ENCODE data around the gene ZNF576.

Gene ZNF576

DNA sequence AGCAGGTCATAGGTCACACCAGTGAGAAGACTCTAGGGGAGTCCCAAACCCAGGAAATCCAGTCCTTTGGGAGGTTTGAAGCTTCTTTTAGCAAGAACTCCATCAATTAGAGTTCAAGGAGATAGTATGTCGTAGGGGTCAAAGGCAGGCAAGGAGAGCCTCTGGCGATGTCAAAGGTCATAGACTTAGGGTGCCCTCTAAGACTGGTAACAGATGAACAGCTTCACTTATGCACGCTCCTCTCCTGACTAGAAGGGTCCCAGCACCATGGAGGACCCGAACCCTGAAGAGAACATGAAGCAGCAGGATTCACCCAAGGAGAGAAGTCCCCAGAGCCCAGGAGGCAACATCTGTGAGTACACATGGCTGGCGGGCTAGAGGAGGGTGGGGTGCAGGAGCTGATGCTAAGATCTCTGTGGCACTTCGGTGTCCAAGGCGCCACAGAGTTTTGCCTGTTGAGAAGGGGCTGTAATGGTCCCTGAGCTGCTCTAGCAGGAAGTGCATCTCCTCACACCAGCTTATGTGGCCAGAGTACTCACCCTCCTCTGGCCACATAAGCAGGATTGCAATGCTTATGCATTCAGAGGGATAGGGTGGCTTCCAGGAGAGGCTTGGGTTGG lies 557 bp downstream of the ZNF576 start:
- no peak overlapping the region for H3K23ac ChIP-seq (ENCODE audit: low read depth, low read length, poor library complexity)
- no peak overlapping the region for H2BK120ac ChIP-seq (ENCODE audit: low read depth, low read length)
- H3K9me3 ChIP-seq (replicated peaks in 1 of 2; ENCODE audit: control insufficient read depth in 2 of 2, insufficient read depth in 1 of 2, low read depth in 1 of 2, low read length in 2 of 2) = no peaks in the 10 kb centered on the region
- peak overlapping the region; percentile 19 for H4K8ac ChIP-seq (ENCODE audit: low read depth, low read length)
- H4K91ac ChIP-seq (ENCODE audit: low read depth, low read length, poor library complexity) = no peak overlapping the region
- peak overlapping the region; percentile 68 for H3K9ac ChIP-seq (ENCODE audit: low read depth, low read length, poor library complexity)
- peak overlapping the region; percentile 95 for H3K27ac ChIP-seq (replicated peaks; ENCODE audit: low read length)
- H3K14ac ChIP-seq (ENCODE audit: low read length) = no peak overlapping the region
- H3K4ac ChIP-seq (ENCODE audit: low read length) = no peak overlapping the region
- WGBS, 2 donors (ENCODE audit: extremely low coverage in 2 of 2, insufficient read length in 2 of 2, insufficient replicate concordance in 1 of 2) = no CpG with 5 or more reads among the region's 7 CpGs
- H3K4me3 ChIP-seq (ENCODE audit: low read length in 2 of 2) = peak overlapping the region; percentile 69 to 82
- peaks cover 29 to 69% of the 10 kb centered on the region in 2 donors for H3K36me3 ChIP-seq (replicated peaks in 1 of 2; ENCODE audit: control insufficient read depth in 2 of 2, insufficient read depth in 2 of 2, low read length in 2 of 2)
- no peak overlapping the region for H2BK15ac ChIP-seq (ENCODE audit: low read length)
- peak overlapping the region; percentile 90 for H3K4me2 ChIP-seq (ENCODE audit: insufficient read depth, low read length, poor library complexity, severe bottlenecking)
- H2BK5ac ChIP-seq (ENCODE audit: low read length) = peak overlapping the region; percentile 59
- H3K79me1 ChIP-seq (ENCODE audit: low read depth, low read length) = peaks cover 17% of the 10 kb centered on the region
- peaks cover 7 to 8% of the 10 kb centered on the region in 2 donors for H3K4me1 ChIP-seq (ENCODE audit: control insufficient read depth in 2 of 2, insufficient read depth in 1 of 2, low read depth in 1 of 2, low read length in 2 of 2)
- DNase-seq (ENCODE audit: low spot score) = no peak
- H2AK5ac ChIP-seq (ENCODE audit: low read depth, low read length) = peak overlapping the region; percentile 38
- no peaks in the 10 kb centered on the region for H3K27me3 ChIP-seq (ENCODE audit: control insufficient read depth in 3 of 3, insufficient read depth in 3 of 3, low read depth in 1 of 3, low read length in 3 of 3)
- H3K18ac ChIP-seq (ENCODE audit: low read length) = no peak overlapping the region
- no peak overlapping the region for H2BK12ac ChIP-seq (ENCODE audit: low read length)
- H2AFZ ChIP-seq (ENCODE audit: low read length) = peak overlapping the region; percentile 84

DNA sequence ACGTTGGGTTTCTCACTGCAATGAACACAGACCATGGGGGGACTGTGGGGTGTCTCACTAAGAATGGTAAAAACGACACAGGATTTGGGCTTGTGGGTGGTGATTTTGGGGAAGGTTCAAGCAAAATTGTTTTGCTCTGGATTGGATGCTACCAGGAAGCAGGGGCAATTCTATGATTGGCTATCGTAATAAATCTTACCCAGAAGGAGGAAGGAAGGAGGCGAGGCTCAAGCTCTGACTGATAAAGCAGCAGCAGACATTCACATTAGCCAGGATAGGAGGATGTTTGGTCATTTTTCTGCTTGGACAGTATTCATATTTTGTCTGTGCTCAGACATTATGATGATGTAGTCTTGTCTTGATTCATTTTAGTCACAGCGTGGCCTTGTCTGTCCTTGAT lies 1.5 kb downstream of the ZNF576 start:
- H3K14ac ChIP-seq (ENCODE audit: low read length) = no peak overlapping the region
- no CpG with 5 or more reads among the region's 5 CpGs for WGBS, 2 donors (ENCODE audit: extremely low coverage in 2 of 2, insufficient read length in 2 of 2, insufficient replicate concordance in 1 of 2)
- H3K4me1 ChIP-seq (ENCODE audit: control insufficient read depth in 2 of 2, insufficient read depth in 1 of 2, low read depth in 1 of 2, low read length in 2 of 2) = peaks cover 7 to 8% of the 10 kb centered on the region in 2 donors
- H3K27ac ChIP-seq (replicated peaks; ENCODE audit: low read length) = no peak overlapping the region
- H3K4me3 ChIP-seq (ENCODE audit: low read length in 2 of 2) = peak overlapping the region in 1 of 2 donors; percentile 69
- H2AK5ac ChIP-seq (ENCODE audit: low read depth, low read length) = no peak overlapping the region
- DNase-seq (ENCODE audit: low spot score) = no peak
- H2BK5ac ChIP-seq (ENCODE audit: low read length) = no peak overlapping the region
- no peaks in the 10 kb centered on the region for H3K9me3 ChIP-seq (replicated peaks in 1 of 2; ENCODE audit: control insufficient read depth in 2 of 2, insufficient read depth in 1 of 2, low read depth in 1 of 2, low read length in 2 of 2)
- H2BK15ac ChIP-seq (ENCODE audit: low read length) = no peak overlapping the region
- no peak overlapping the region for H2AFZ ChIP-seq (ENCODE audit: low read length)
- H3K27me3 ChIP-seq (ENCODE audit: control insufficient read depth in 3 of 3, insufficient read depth in 3 of 3, low read depth in 1 of 3, low read length in 3 of 3) = no peaks in the 10 kb centered on the region
- H3K4me2 ChIP-seq (ENCODE audit: insufficient read depth, low read length, poor library complexity, severe bottlenecking) = no peak overlapping the region
- no peak overlapping the region for H3K23ac ChIP-seq (ENCODE audit: low read depth, low read length, poor library complexity)
- no peak overlapping the region for H3K9ac ChIP-seq (ENCODE audit: low read depth, low read length, poor library complexity)
- peaks cover 10% of the 10 kb centered on the region for H3K79me1 ChIP-seq (ENCODE audit: low read depth, low read length)
- no peak overlapping the region for H4K8ac ChIP-seq (ENCODE audit: low read depth, low read length)
- no peak overlapping the region for H2BK120ac ChIP-seq (ENCODE audit: low read depth, low read length)
- H3K18ac ChIP-seq (ENCODE audit: low read length) = no peak overlapping the region
- H3K4ac ChIP-seq (ENCODE audit: low read length) = no peak overlapping the region
- no peak overlapping the region for H4K91ac ChIP-seq (ENCODE audit: low read depth, low read length, poor library complexity)
- H2BK12ac ChIP-seq (ENCODE audit: low read length) = no peak overlapping the region
- peaks cover 24 to 68% of the 10 kb centered on the region in 2 donors for H3K36me3 ChIP-seq (replicated peaks in 1 of 2; ENCODE audit: control insufficient read depth in 2 of 2, insufficient read depth in 2 of 2, low read length in 2 of 2)

DNA sequence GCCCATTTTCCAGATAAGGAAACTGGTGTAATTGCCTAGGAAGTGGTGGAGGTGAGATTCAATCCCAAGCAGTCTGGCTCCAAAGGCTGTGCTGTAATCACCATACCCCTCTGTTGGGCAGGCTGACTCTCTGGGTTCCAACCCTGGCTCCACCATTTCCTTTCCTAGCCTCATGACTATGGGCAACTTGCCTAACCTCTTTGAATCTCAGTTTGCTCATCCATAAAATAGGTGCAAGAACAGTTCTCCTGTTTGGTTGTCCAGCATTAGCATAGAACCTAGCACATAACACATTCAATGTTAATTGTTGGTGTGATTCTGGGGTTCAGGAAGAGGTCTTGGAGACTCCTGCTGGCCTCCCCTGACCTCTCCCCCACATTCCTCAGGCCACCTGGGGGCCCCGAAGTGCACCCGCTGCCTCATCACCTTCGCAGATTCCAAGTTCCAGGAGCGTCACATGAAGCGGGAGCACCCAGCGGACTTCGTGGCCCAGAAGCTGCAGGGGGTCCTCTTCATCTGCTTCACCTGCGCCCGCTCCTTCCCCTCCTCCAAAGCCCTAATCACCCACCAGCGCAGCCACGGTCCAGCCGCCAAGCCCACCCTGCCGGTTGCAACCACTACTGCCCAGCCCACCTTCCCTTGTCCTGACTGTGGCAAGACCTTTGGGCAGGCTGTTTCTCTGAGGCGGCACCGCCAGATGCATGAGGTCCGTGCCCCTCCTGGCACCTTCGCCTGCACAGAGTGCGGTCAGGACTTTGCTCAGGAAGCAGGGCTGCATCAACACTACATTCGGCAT lies 2.2 kb downstream of the ZNF576 start:
- no peak overlapping the region for H2AFZ ChIP-seq (ENCODE audit: low read length)
- no CpG with 5 or more reads among the region's 19 CpGs for WGBS, 2 donors (ENCODE audit: extremely low coverage in 2 of 2, insufficient read length in 2 of 2, insufficient replicate concordance in 1 of 2)
- H3K4me2 ChIP-seq (ENCODE audit: insufficient read depth, low read length, poor library complexity, severe bottlenecking) = no peak overlapping the region
- H3K18ac ChIP-seq (ENCODE audit: low read length) = no peak overlapping the region
- H3K27me3 ChIP-seq (ENCODE audit: control insufficient read depth in 3 of 3, insufficient read depth in 3 of 3, low read depth in 1 of 3, low read length in 3 of 3) = no peaks in the 10 kb centered on the region
- H2BK12ac ChIP-seq (ENCODE audit: low read length) = no peak overlapping the region
- no peak overlapping the region for H3K23ac ChIP-seq (ENCODE audit: low read depth, low read length, poor library complexity)
- no peak overlapping the region for H3K14ac ChIP-seq (ENCODE audit: low read length)
- H3K9me3 ChIP-seq (replicated peaks in 1 of 2; ENCODE audit: control insufficient read depth in 2 of 2, insufficient read depth in 1 of 2, low read depth in 1 of 2, low read length in 2 of 2) = no peaks in the 10 kb centered on the region
- H2BK15ac ChIP-seq (ENCODE audit: low read length) = no peak overlapping the region
- no peak overlapping the region for H2BK120ac ChIP-seq (ENCODE audit: low read depth, low read length)
- no peak overlapping the region for H4K91ac ChIP-seq (ENCODE audit: low read depth, low read length, poor library complexity)
- H3K36me3 ChIP-seq (replicated peaks in 1 of 2; ENCODE audit: control insufficient read depth in 2 of 2, insufficient read depth in 2 of 2, low read length in 2 of 2) = peaks cover 17 to 64% of the 10 kb centered on the region in 2 donors
- no peak for DNase-seq (ENCODE audit: low spot score)
- H3K4me3 ChIP-seq (ENCODE audit: low read length in 2 of 2) = no peak overlapping the region
- H4K8ac ChIP-seq (ENCODE audit: low read depth, low read length) = no peak overlapping the region
- peaks cover 7 to 8% of the 10 kb centered on the region in 2 donors for H3K4me1 ChIP-seq (ENCODE audit: control insufficient read depth in 2 of 2, insufficient read depth in 1 of 2, low read depth in 1 of 2, low read length in 2 of 2)
- H2BK5ac ChIP-seq (ENCODE audit: low read length) = no peak overlapping the region
- H2AK5ac ChIP-seq (ENCODE audit: low read depth, low read length) = no peak overlapping the region
- H3K79me1 ChIP-seq (ENCODE audit: low read depth, low read length) = peaks cover 5% of the 10 kb centered on the region
- no peak overlapping the region for H3K27ac ChIP-seq (replicated peaks; ENCODE audit: low read length)
- peak overlapping the region; percentile 73 for H3K9ac ChIP-seq (ENCODE audit: low read depth, low read length, poor library complexity)
- no peak overlapping the region for H3K4ac ChIP-seq (ENCODE audit: low read length)

DNA sequence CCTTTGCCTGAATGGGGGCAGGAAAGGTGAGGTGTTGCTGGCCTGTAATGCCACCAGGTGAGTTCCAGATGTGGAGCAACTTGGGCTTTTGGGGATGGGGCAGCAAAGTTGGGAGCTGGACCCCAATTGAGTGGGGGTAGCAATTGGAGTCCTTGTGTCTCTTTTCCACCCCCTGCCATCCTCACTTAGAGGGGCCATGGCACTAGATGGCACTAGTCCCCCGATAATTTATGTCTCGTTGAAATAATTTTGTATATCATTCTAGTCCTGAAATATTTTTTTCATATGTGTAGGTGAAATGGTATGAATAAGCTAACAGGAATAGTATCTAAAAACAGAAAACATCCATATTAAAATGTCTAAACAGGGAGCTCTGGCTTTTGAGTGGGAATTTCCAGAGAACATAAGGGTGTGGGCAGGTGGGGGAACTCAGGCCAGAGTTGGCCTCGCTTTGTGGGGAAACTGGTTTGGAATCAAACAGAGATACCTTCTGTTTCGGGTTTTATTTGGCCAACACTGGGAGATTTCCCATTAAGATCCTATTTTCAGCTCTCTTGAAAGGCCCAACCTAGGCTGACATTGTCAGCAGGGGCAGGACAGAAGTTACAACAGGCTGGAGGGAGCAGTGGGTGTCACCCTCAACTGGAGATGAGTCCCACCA lies 3.4 kb downstream of the ZNF576 start:
- no peak overlapping the region for H2BK120ac ChIP-seq (ENCODE audit: low read depth, low read length)
- H3K4me2 ChIP-seq (ENCODE audit: insufficient read depth, low read length, poor library complexity, severe bottlenecking) = no peak overlapping the region
- H3K27me3 ChIP-seq (ENCODE audit: control insufficient read depth in 3 of 3, insufficient read depth in 3 of 3, low read depth in 1 of 3, low read length in 3 of 3) = no peaks in the 10 kb centered on the region
- peaks cover 3% of the 10 kb centered on the region for H3K79me1 ChIP-seq (ENCODE audit: low read depth, low read length)
- H4K8ac ChIP-seq (ENCODE audit: low read depth, low read length) = no peak overlapping the region
- H3K36me3 ChIP-seq (replicated peaks in 1 of 2; ENCODE audit: control insufficient read depth in 2 of 2, insufficient read depth in 2 of 2, low read length in 2 of 2) = peaks cover 12 to 63% of the 10 kb centered on the region in 2 donors
- H2BK12ac ChIP-seq (ENCODE audit: low read length) = no peak overlapping the region
- no peak for DNase-seq (ENCODE audit: low spot score)
- no peak overlapping the region for H3K9ac ChIP-seq (ENCODE audit: low read depth, low read length, poor library complexity)
- H3K9me3 ChIP-seq (replicated peaks in 1 of 2; ENCODE audit: control insufficient read depth in 2 of 2, insufficient read depth in 1 of 2, low read depth in 1 of 2, low read length in 2 of 2) = no peaks in the 10 kb centered on the region
- peaks cover 7% of the 10 kb centered on the region in 2 donors for H3K4me1 ChIP-seq (ENCODE audit: control insufficient read depth in 2 of 2, insufficient read depth in 1 of 2, low read depth in 1 of 2, low read length in 2 of 2)
- no peak overlapping the region for H3K4me3 ChIP-seq (ENCODE audit: low read length in 2 of 2)
- no peak overlapping the region for H4K91ac ChIP-seq (ENCODE audit: low read depth, low read length, poor library complexity)
- H3K27ac ChIP-seq (replicated peaks; ENCODE audit: low read length) = no peak overlapping the region
- no peak overlapping the region for H3K14ac ChIP-seq (ENCODE audit: low read length)
- H3K23ac ChIP-seq (ENCODE audit: low read depth, low read length, poor library complexity) = no peak overlapping the region
- H2AK5ac ChIP-seq (ENCODE audit: low read depth, low read length) = no peak overlapping the region
- H2BK15ac ChIP-seq (ENCODE audit: low read length) = no peak overlapping the region
- no CpG with 5 or more reads among the region's 4 CpGs for WGBS, 2 donors (ENCODE audit: extremely low coverage in 2 of 2, insufficient read length in 2 of 2, insufficient replicate concordance in 1 of 2)
- no peak overlapping the region for H3K18ac ChIP-seq (ENCODE audit: low read length)
- H2BK5ac ChIP-seq (ENCODE audit: low read length) = no peak overlapping the region
- H3K4ac ChIP-seq (ENCODE audit: low read length) = no peak overlapping the region
- H2AFZ ChIP-seq (ENCODE audit: low read length) = no peak overlapping the region
